Smooth muscle cell of the brain vasculature (primary cell): Measurements from ENCODE around the gene ACO2.
A peak's percentile ranks its signal among the peaks of the same experiment; 100 is the strongest.
"Not testable (repeated sequence)": the region's sequence is repeated elsewhere in the genome, so short reads cannot be mapped to it uniquely, and the experiment has no call there.

Experiments used
- DNase-seq: peaks from one replicate; pipeline ENCODE4 v3.0.0-alpha.2; 2012; ENCODE audit warnings: low read depth, low spot score

ACO2 gene

DNA sequence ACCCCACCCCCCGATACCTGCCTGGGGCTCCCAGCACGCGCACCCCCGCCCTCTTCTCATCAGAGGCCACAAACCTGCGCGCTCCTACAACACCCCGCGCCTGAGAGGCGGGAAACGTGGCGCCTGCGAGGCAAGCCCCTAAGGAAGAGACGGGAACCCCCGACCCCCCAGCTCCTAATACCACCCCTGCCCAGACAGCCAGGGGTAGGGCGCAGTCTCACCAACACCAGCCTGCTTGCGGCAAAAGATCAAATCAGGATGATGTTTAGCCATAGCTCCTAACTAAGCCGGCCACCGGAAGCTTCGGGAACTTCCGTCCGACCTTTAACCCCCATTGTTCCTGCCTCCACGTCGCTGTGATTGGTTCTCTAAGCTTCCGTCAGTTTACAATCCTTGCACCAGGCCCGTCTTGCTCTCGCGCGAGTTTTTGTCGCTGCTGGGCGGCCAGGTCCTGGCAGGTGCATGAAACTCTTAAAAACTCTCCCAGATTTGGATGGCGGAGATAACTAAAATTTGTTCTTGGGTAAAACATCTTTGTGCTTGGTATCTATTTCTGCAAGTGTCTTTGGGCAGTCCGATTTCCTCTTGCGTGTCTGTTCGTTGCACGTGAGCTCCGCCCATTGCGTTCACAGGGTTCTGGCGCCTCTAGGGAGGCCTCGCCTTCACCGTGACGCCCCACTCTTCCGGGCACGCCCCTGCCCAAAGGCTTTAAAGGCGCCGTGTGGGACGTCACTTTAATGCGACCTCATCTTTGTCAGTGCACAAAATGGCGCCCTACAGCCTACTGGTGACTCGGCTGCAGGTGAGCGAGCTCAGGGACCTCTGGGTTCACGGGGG is at the start of gene ACO2, which contains the start of gene PHF5A:
Gene ACO2 (plus strand): TSS at position 737 of the 837 bp plus-strand sequence. CDS start 30 bp downstream, at position 767.
Gene PHF5A (minus strand): TSS at position 312 of the 837 bp plus-strand sequence. CDS start 39 bp downstream, at position 273.
- DNase-seq, result peak; percentile 98

DNA sequence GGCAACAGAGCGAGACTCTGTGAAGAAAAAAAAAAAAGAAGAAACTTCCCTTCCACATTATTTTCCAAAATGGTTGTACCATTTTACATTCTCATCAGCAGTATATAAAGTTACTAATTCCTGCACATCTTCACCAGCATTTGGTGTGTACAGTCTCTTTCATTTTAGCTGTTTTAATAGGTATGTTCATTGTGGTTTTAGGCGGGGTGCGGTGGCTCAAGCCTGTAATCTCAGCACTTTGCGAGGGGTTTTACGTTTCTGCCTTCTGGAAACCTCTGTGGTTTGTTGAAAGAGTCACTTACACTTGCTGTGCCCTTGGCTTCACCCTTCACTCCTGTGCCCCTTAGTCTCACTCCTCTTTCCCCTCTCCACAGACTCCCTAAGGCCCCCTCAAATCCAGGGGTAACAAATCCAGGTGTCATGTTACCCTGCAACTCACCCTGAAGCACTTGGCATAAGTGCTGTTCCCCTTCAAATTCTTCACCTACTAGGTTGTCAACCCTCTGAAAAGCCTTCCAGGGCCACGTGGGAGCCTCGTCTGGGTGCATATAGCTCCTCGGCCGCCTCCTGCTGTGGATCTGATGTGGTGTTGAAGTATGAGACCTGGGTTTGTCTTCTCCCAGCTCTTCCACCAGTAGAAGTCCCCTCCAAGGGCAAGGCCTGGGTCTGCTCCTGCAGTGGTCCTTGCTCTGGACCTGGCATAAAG is 43.1 kb upstream of the ACO2 start:
- DNase-seq, result no peak

DNA sequence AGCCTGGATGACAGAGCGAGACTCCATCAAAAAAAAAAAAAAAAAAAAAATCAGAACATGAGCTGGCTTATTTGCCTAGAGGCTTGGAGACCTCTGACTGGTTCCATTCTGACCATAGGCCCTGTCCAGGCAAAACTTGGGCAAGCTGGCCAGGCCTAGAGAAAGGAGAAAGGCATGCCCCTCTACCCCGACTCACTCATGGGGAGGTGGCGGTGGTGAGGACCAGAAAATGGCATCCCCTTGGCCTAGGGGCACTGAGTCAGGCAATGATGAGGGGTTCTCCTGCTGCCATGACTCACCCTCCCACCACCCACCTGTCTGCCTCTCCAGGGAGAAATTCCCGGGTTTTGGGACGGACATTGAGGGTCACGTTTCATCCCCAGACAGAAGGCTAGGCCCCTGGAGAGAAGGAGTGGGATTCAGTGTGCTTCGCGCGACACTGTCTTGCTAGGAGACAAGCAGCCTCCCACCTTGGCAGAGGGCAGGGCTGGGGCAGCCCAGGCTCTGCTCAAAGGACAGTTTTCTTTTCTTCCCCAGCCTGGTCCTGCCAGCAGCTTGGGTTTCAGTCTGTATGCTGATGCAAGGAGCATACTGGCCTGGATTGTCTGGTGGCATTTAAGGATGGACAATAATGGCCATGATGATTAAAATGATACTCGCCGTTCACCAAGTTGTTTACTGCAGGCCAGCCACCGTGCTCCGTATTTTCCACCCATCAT is 39.5 kb upstream of the ACO2 start:
- DNase-seq, result no peak

DNA sequence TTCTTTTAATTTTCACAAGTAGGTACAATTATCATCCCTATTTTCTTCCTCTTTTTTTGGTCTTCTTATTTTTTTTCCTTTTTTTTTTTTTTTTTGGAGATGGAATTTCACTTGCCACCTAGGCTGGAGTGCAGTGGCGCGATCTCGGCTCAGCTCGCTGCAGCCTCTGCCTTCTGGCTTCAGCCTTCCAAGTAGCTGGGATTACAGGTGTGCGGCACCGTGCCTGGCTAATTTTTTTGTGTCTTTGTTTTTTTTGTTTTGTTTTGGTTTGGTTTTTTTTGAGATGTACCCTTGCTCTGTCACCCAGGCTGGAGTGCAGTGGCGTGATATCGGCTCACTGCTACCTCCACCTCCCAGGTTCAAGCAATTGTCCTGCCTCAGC is 39.0 kb upstream of the ACO2 start:
- DNase-seq, result no peak

- DNase-seq, result no peak
Measured at GRCh38 chr22:41431656-41432055, 37.3 kb upstream of the ACO2 start.

DNA sequence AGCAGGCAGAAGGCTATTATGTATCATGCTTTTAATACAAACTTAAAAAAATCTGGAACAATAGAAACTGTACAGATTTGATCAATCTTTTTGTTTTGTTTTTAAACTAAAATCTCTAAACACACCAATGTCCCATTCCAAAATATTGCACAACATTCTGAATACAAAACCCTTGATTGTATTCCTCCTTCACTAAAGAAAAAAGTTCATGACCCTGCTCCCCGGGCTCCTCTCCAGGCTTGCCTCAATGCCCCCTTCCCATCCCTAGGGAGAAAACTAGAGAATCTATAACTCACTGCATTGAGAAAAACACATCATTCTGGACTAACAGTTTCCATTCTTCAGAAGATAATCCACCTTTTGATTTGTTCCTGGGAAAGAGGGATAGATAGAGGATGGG is 35.4 kb upstream of the ACO2 start:
- not testable (repeated sequence) for DNase-seq

DNA sequence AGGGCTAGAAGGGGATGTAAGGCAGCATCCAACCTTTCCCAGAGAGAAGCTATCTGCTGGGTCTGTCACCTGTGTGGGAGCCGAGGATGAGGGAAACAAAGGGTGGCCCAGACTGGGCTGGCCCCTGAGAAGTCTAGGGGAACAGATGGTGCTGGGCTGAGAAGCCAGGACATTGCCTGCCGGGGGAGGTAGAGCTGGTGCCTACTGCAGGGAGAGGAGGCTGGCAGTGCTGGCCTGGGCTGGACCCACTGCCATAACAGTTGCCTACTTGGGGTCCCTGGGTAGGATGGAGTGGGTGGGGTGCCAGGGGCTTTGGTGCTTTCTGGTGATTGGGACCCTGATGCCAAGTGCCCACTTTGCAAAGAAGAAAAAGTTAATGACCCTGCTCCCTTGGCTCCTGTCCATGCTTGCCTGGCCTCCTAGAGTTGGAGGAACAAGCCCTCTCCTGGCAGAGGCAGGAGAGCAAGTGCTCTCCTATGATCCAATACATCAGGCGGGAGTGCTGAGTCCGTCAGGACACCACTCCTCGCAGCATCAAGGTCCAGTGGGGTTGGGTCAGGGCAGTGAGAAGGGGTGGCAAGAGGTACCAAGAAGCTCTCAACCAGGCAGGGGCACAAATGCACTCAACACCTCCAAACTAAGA is 34.4 kb upstream of the ACO2 start:
- not testable (repeated sequence) for DNase-seq

- no peak for DNase-seq
Measured at GRCh38 chr22:41435560-41435959, 33.4 kb upstream of the ACO2 start.

GRCh38 chr22:41436322-41437113 is 32.4 kb upstream of the ACO2 start:
- DNase-seq, result no peak

DNA sequence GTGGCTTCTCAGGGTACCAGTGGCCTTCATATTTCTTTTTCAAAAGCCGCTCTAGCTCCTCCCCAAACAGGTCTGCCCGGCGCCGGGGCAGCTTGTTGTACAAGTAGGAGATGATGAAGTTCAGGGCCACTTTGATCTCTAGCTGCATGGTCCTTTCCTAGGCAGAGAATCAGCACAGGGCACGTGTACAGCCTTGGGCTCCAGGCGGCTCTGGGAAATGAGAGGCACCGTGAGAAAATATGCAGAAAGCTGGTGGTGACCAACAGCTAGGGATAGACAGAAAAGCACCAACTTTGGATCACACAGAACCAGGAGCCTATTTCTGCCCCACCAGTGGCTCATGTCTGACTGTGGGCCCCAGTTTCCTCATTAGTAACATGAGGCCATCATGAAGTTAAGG is 31.7 kb upstream of the ACO2 start:
- no peak for DNase-seq

DNA sequence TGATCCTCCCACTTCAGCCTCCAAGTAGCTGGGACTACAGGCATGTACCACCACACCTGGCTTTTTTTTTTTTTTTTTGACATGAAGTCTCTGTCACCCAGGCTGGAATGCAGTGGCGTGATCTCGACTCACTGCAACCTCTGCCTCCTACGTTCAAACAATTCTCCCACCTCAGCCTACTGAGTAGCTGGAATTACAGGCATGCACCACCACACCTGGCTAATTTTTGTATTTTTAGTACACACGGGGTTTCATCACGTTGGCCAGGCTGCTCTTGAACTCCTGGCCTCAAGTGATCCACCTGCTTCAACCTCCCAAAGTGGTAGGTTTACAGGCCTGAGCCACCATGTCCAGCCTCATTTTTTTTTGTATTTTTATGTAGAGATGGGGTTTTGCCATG is 28.4 kb upstream of the ACO2 start:
- not testable (repeated sequence) for DNase-seq

DNA sequence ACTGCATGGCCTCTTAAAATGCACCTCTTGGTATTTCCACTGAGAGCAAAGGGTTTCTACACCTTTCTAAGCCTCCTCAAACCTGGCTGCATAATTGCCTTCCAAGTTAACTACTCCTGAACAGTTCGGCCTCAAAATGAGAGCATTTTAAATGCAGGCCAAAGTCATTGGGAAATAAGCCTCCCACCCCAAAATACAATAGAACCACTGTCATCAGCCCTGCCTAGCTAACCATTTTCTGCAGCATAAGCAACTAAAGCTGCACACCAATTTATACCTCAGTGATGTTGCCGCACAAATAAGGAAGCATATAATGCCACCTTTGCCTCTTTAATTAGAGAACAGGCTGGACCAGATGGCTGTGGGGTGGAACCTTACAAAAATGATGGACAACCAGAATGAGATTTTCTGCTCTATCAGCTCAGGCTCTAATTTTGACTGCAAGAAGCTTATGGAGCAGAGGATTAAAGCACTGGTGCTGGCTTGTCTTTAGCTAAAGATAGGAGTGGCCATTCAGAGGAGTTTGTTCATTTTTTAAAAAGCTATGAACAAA is 26.6 kb upstream of the ACO2 start:
- DNase-seq, result no peak

DNA sequence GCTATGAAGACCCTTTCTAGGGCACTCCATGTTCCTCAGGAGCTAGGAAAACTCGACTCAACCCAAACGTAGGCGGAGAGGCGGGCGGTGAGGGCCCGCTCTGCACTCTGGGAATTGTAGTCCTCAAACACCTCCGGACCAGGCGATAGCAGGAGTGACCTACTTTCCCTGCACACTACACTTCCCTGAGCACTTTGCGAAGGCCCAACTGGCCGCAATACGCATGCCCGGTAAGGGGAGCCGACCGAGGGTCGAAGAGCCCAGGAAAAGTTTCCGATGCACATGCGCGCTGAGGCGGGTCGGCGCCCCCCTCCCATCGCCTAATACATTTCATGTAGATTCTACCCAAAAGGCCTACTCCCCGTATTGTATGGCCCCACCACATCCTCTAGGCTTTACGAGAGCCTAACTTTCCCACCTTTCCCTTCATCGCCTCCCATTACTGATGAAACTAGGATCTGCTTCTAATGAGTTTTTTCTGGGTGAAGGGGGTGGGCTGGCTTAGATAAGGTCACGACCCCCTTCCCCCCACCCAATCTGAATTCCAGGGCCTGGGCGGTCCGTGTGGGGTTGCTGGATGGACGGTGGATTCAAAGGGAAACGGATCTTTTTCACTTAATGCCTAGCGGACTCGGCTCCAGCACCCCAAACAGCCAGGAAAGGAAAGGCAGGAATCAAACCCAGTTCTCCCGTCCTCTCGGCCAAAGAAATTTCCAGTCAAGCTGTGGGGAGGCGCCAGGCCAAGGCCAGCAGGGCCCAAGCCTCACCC is 24.4 kb upstream of the ACO2 start:
- peak; percentile 93 for DNase-seq

DNA sequence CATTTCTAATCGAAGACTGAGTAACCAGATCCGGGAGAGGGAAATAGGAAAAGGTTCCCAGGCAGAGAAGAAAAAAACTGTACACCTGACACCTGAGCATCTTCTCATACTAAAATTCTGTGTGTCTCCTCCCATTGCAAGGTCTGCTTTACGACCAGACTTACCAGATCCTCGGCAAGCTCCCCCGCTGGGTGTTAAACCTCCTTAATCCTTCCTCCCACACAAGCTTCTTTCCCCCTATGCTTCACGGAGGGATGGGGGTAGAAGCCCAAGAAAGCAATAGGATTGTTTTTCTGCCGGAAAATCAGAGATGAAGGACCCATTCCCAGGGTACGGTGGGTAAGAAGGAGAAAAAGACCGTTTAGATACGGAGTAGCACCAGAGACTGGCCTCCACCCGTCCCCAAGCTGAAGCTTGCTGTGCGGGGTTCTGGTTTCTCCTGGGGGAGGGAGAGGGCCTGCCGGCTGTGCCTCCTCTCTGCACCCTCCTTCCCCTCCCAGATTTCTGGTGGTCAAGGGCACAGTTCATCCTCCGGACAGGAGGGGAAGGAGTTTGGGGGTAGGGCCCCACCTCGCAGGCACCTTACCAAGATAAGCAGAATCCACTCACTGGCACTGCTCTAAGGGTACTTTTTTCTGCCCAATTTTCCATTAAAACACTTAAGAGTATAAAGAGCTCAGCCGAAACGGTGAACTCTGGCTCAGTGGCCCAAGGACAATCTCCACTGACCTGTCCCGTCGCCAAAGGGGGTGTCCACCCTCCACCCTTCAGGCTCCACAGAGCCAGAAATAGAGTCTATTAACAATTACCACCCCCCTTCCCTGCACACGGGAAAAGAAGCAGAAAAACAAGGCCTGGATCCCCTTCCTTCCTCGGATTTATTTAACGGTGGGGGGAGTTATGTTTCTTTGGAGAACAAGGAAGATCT is 23.5 kb upstream of the ACO2 start:
- DNase-seq, result no peak

- no peak for DNase-seq
Measured at GRCh38 chr22:41446057-41446501, 22.8 kb upstream of the ACO2 start.

GRCh38 chr22:41446639-41447434 is 22.1 kb upstream of the ACO2 start, which contains the start of gene TOB2:
Gene TOB2 (minus strand): TSS chr22:41446801. CDS start chr22:41437345, 9,456 bp downstream.
- peak; percentile 77 for DNase-seq

DNA sequence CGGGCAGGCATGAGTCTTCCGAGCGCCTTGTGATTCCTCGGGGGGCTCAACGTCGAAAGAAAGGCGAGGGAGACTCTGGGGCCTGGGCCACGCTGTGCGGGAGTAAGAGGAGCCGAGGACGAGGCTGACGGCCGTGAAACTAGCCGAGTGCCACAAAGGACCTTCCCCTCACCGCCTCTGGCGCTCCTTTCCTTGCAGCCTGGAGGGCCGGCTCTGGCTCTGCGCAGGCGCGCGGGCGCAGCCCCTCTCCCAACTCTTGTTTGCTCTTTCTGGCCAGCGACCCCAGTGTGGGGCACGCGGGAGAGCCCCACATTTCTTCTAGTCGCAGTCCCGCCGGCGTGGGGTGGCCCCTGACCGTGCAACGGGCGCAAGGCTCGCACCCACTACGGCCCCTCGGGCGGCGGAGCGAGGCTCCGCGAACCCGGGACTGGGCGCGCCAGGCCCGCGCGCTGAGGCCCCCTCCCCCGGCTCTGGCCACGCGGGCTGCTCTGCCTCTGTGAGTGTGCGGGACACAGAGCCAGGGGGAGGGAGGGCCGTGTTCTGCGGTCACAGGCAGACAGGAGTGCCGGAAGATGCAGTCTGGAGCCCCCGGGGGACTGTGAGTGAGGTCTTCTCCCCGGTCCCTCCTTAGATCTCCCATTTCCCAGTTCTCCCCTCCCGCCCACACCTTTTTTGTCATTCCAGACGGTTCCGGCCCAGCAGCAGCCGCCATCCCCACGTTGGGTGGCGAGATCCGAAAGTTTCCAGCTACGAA is 21.3 kb upstream of the ACO2 start:
- DNase-seq, result no peak
